B cell (primary cell): Measurements from ENCODE around the gene RAB17.

Experiments
- CTCF ChIP-seq: fragments of 200-600 bp; IDR thresholded peaks from one replicate; pipeline ENCODE4 v1.8.0; 2022; ENCODE audit warnings: antibody characterized with exemption, mild to moderate bottlenecking
- EZH2 ChIP-seq: IDR thresholded peaks from 2 replicates; pipeline ENCODE4 v1.6.1; 2012; ENCODE audit warnings: borderline replicate concordance, low read depth, mild to moderate bottlenecking, moderate library complexity, low read length; ENCODE audit not compliant: insufficient read depth, poor library complexity, severe bottlenecking

- TF ChIP-seq CTCF (no peak), EZH2 (no peak)
Measured at GRCh38 chr2:237565974-237566373, 24.6 kb downstream of the RAB17 start.
